Osteoblast (primary cell): ENCODE results near the gene IFNAR2. TPM values are rescaled to one million over a fixed set of nuclear protein-coding genes. Genes with fewer than 3 reads are reported as not detected.

Experiments used
- DNase-seq: peaks from one replicate; pipeline ENCODE4 v3.0.0; 2011; ENCODE audit warnings: low spot score, mixed read lengths; ENCODE audit not compliant: insufficient read length; ENCODE audit errors: missing footprints
- H2AFZ ChIP-seq: 2 replicates; pipeline ENCODE4 v1.6.0; 2011; ENCODE audit warnings: mild to moderate bottlenecking, low read length
- H3K27ac ChIP-seq: 2 replicates; pipeline ENCODE4 v1.5.1; 2011; ENCODE audit warnings: mild to moderate bottlenecking, low read depth, low read length, moderate library complexity
- H3K27me3 ChIP-seq: 2 replicates; pipeline ENCODE4 v1.6.0; 2012; ENCODE audit warnings: mild to moderate bottlenecking, control low read depth, inconsistent platforms, low read length, moderate library complexity; ENCODE audit not compliant: insufficient read depth
- H3K36me3 ChIP-seq: 2 replicates; pipeline ENCODE4 v1.5.1; 2011; ENCODE audit warnings: mild to moderate bottlenecking, low read length, control low read depth, moderate library complexity; ENCODE audit not compliant: insufficient read depth
- H3K4me1 ChIP-seq: 2 replicates; pipeline ENCODE4 v1.5.1; 2011; ENCODE audit warnings: mild to moderate bottlenecking, low read length, control low read depth, moderate library complexity; ENCODE audit not compliant: insufficient read depth
- H3K4me2 ChIP-seq: 2 replicates; pipeline ENCODE4 v1.6.0; 2011; ENCODE audit warnings: mild to moderate bottlenecking, low read length; ENCODE audit not compliant: insufficient read depth
- H3K4me3 ChIP-seq: fragments of 200-600 bp; sonication (generic); 3 replicates; pipeline ENCODE4 v1.5.1; 2012; ENCODE audit warnings: mild to moderate bottlenecking, low read length, inconsistent platforms; ENCODE audit not compliant: insufficient read depth
- H3K79me2 ChIP-seq: 2 replicates; pipeline ENCODE4 v1.6.0; 2012; ENCODE audit warnings: mild to moderate bottlenecking, low read length, control low read depth, inconsistent platforms; ENCODE audit not compliant: insufficient read depth
- H3K9me3 ChIP-seq: 2 replicates; pipeline ENCODE4 v1.5.1; 2011; ENCODE audit warnings: low read depth, low read length, control low read depth
- H4K20me1 ChIP-seq: 2 replicates; pipeline ENCODE4 v1.6.0; 2012; ENCODE audit warnings: mild to moderate bottlenecking, low read length, control low read depth; ENCODE audit not compliant: insufficient read depth
- CTCF ChIP-seq: IDR thresholded peaks from 2 replicates; pipeline ENCODE4 v1.5.1; 2011; ENCODE audit warnings: mild to moderate bottlenecking, low read depth, low read length, moderate library complexity; ENCODE audit errors: extremely low read depth
- total RNA-seq: library from RNA; depleted of rRNA; stranded (reverse); fragments of >200 nt; gene quantifications from 2 replicates; pipeline ENCODE4 v1.2.3, GENCODE V29; 2012

IFNAR2 gene
- 4.0 and 5.3 TPM in 2 replicates for total RNA-seq

- no peak for TF ChIP-seq CTCF
- Histone ChIP-seq H4K20me1 (no peaks in the 10 kb centered on the region), H3K4me2 (peak within 1 kb of the TSS; percentile 92), H2AFZ (peak within 1 kb of the TSS; percentile 95), H3K36me3 (no peaks in the 10 kb centered on the region), H3K27me3 (peaks cover 13% of the 10 kb centered on the region), H3K79me2 (peaks cover 33% of the 10 kb centered on the region), H3K4me3 (peak within 1 kb of the TSS; percentile 87), H3K9me3 (no peaks in the 10 kb centered on the region), H3K4me1 (peaks cover 23% of the 10 kb centered on the region), H3K27ac (peak within 1 kb of the TSS; percentile 79)
- peak; percentile 98 for DNase-seq
Observed at GRCh38 chr21:33229784-33230544, at the start of gene IFNAR2. TSS of gene IFNAR2 (plus strand) at chr21:33229938. CDS start at chr21:33241923, 11,985 bp downstream.

DNA sequence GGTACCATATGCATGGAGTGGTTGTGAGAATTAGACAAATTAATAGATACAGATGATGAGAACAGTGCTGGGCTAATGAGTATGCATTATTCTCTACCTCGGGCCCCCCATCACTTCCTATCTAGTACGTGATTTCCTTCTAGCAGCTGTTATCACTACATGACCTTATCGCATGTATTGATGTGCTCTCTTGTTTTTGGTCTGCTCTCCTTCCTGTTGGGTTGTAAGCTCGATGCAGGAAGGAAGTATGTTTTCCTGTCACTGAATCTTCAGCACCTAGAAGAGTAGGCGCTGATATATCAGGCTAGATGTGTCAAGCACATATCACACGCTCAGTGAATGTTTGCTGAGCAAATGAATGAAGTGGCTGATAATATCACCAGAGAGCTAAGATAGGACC, 43.9 kb upstream of the IFNAR2 start:
- H3K27ac ChIP-seq: no peak overlapping the region
- H3K9me3 ChIP-seq: no peaks in the 10 kb centered on the region
- H3K4me1 ChIP-seq: no peaks in the 10 kb centered on the region
- no peak overlapping the region for H3K4me3 ChIP-seq
- no peaks in the 10 kb centered on the region for H3K36me3 ChIP-seq
- no peak for TF ChIP-seq CTCF
- no peaks in the 10 kb centered on the region for H4K20me1 ChIP-seq
- H3K4me2 ChIP-seq: no peak overlapping the region
- no peak for DNase-seq
- peaks cover 30% of the 10 kb centered on the region for H3K27me3 ChIP-seq
- no peak overlapping the region for H2AFZ ChIP-seq
- no peaks in the 10 kb centered on the region for H3K79me2 ChIP-seq

DNA sequence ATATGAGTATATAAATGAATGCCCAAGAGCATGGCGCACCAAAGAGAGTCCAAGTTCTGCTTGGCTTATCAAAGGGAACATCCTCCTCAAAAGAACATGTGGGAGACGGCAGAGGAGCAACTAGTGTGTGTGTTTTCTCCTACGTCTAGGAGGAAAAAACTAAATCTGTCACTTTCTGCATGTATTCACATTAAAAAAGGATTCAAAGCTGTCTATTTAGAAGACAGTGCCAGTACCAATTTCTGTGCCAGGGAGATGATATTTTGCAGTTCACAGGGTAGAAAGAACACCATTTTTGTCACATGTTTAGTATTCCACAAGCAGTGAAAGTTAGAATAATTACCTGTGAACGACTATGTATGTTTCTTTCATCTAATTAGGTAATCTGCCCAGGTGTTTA, 42.5 kb upstream of the IFNAR2 start:
- no peak overlapping the region for H2AFZ ChIP-seq
- no peak for DNase-seq
- H4K20me1 ChIP-seq: no peaks in the 10 kb centered on the region
- no peak overlapping the region for H3K4me3 ChIP-seq
- no peaks in the 10 kb centered on the region for H3K4me1 ChIP-seq
- H3K27ac ChIP-seq: no peak overlapping the region
- no peaks in the 10 kb centered on the region for H3K79me2 ChIP-seq
- no peaks in the 10 kb centered on the region for H3K36me3 ChIP-seq
- H3K27me3 ChIP-seq: peaks cover 36% of the 10 kb centered on the region
- no peaks in the 10 kb centered on the region for H3K9me3 ChIP-seq
- no peak for TF ChIP-seq CTCF
- H3K4me2 ChIP-seq: no peak overlapping the region

GRCh38 chr21:33189237-33189636, 40.5 kb upstream of the IFNAR2 start:
- H3K27me3 ChIP-seq: peaks cover 33% of the 10 kb centered on the region
- H3K4me2 ChIP-seq: no peak overlapping the region
- no peak for DNase-seq
- H3K4me3 ChIP-seq: no peak overlapping the region
- no peak for TF ChIP-seq CTCF
- no peak overlapping the region for H3K27ac ChIP-seq
- no peaks in the 10 kb centered on the region for H3K9me3 ChIP-seq
- H3K4me1 ChIP-seq: no peaks in the 10 kb centered on the region
- no peaks in the 10 kb centered on the region for H3K79me2 ChIP-seq
- H4K20me1 ChIP-seq: no peaks in the 10 kb centered on the region
- no peaks in the 10 kb centered on the region for H3K36me3 ChIP-seq
- H2AFZ ChIP-seq: no peak overlapping the region
